IMR-90 (cell line): ENCODE data around the gene FOXN4. TPM values are rescaled to one million over a fixed set of nuclear protein-coding genes. Genes with fewer than 3 reads are reported as not detected.

Experiments
- ATAC-seq: fragments of 200-7000 bp; cut with Tn5 transposase; 2 replicates; pipeline ENCODE4 v1.9.1; 2020; ENCODE audit warnings: low read depth, mild to moderate bottlenecking, moderate library complexity
- BruUV-seq: library from RNA; stranded (reverse); fragments of 400-500 nt; replicated peaks from 2 replicates; lab custom pipeline; 2021; lab: Mats Ljungman, UMichigan
- CTCF ChIA-PET: fragments of 300-600 bp; formaldehyde crosslinking; extraction: SDS; loops from one replicate; lab custom pipeline; 2021; ENCODE audit warnings: antibody characterized with exemption; lab: Yijun Ruan, JAX
- POLR2A ChIA-PET: fragments of 300-600 bp; sonication (Branson Sonifier 250); formaldehyde crosslinking; loops from one replicate; lab custom pipeline; 2022; ENCODE audit warnings: antibody characterized with exemption; ENCODE audit not compliant: unreplicated experiment; lab: Charles Lee
- DNase-seq: peaks from one replicate; pipeline ENCODE4 v3.0.0; 2013
- H2AFZ ChIP-seq: replicated peaks from 2 replicates; pipeline ENCODE3; 2013; ENCODE audit warnings: low read length, mild to moderate bottlenecking; ENCODE audit not compliant: poor library complexity
- H2AK5ac ChIP-seq: 2 replicates; pipeline ENCODE4 v1.6.1; 2013; ENCODE audit warnings: low read depth, low read length, inconsistent platforms
- H2AK9ac ChIP-seq: replicated peaks from 2 replicates; pipeline ENCODE3; 2013; ENCODE audit warnings: mild to moderate bottlenecking, low read depth, low read length, moderate library complexity; ENCODE audit not compliant: poor library complexity
- H2BK120ac ChIP-seq: 2 replicates; pipeline ENCODE4 v1.6.1; 2013; ENCODE audit warnings: low read depth, low read length, inconsistent platforms
- H2BK15ac ChIP-seq: 3 replicates; pipeline ENCODE4 v1.6.1; 2013; ENCODE audit warnings: low read depth, low read length, inconsistent platforms
- H2BK20ac ChIP-seq: 2 replicates; pipeline ENCODE4 v1.6.1; 2013; ENCODE audit warnings: low read depth, mild to moderate bottlenecking, inconsistent platforms, low read length, moderate library complexity
- H2BK5ac ChIP-seq: 2 replicates; pipeline ENCODE4 v1.6.1; 2013; ENCODE audit warnings: mild to moderate bottlenecking, low read depth, low read length, inconsistent platforms; ENCODE audit not compliant: poor library complexity, severe bottlenecking
- H3K14ac ChIP-seq: replicated peaks from 2 replicates; pipeline ENCODE4 v1.6.1; 2013; ENCODE audit warnings: low read depth, low read length, inconsistent platforms
- H3K18ac ChIP-seq: 2 replicates; pipeline ENCODE4 v1.6.1; 2013; ENCODE audit warnings: low read depth, low read length, control low read depth
- H3K23ac ChIP-seq: 2 replicates; pipeline ENCODE4 v1.6.1; 2013; ENCODE audit warnings: low read depth, low read length, inconsistent platforms
- H3K27ac ChIP-seq: 2 replicates; pipeline ENCODE4 v1.5.1; 2013; ENCODE audit warnings: mild to moderate bottlenecking, control low read depth, low read length; ENCODE audit not compliant: insufficient read depth
- H3K27me3 ChIP-seq: 2 replicates; pipeline ENCODE4 v1.6.1; 2013; ENCODE audit warnings: low read length; ENCODE audit not compliant: control insufficient read depth, insufficient read depth
- H3K36me3 ChIP-seq: 2 replicates; pipeline ENCODE4 v1.6.1; 2013; ENCODE audit warnings: low read length, mixed read lengths; ENCODE audit not compliant: control insufficient read depth, insufficient read depth
- H3K4ac ChIP-seq: 2 replicates; pipeline ENCODE4 v1.6.1; 2013; ENCODE audit warnings: low read depth, low read length, inconsistent platforms
- H3K4me1 ChIP-seq: 2 replicates; pipeline ENCODE4 v1.6.1; 2013; ENCODE audit warnings: low read length, mixed read lengths; ENCODE audit not compliant: control insufficient read depth, insufficient read depth
- H3K4me2 ChIP-seq: 2 replicates; pipeline ENCODE4 v1.6.1; 2013; ENCODE audit warnings: low read depth, mild to moderate bottlenecking, control low read depth, low read length, moderate library complexity
- H3K4me3 ChIP-seq: 2 replicates; pipeline ENCODE4 v1.5.1; 2013; ENCODE audit warnings: low read depth, mild to moderate bottlenecking, control low read depth, low read length, moderate library complexity; ENCODE audit not compliant: insufficient read depth
- H3K56ac ChIP-seq: 2 replicates; pipeline ENCODE4 v1.6.1; 2013; ENCODE audit warnings: low read length, inconsistent platforms; ENCODE audit not compliant: insufficient read depth; ENCODE audit errors: extremely low read depth
- H3K79me1 ChIP-seq, 2 experiments: 2 replicates each; pipeline ENCODE4 v1.6.1; 2013; ENCODE audit warnings: low read length in 2 of 2, inconsistent platforms in 1 of 2, low read depth in 1 of 2
- H3K9ac ChIP-seq: 2 replicates; pipeline ENCODE4 v1.6.1; 2013; ENCODE audit warnings: low read depth, low read length, control low read depth
- H3K9me1 ChIP-seq: 2 replicates; pipeline ENCODE4 v1.6.1; 2013; ENCODE audit warnings: low read length, inconsistent platforms; ENCODE audit not compliant: insufficient read depth
- H3K9me3 ChIP-seq: 2 replicates; pipeline ENCODE4 v1.6.1; 2013; ENCODE audit warnings: low read length; ENCODE audit not compliant: control insufficient read depth, insufficient read depth
- H4K20me1 ChIP-seq: 2 replicates; pipeline ENCODE4 v1.6.1; 2013; ENCODE audit warnings: low read length, inconsistent platforms; ENCODE audit not compliant: insufficient read depth
- H4K5ac ChIP-seq: 2 replicates; pipeline ENCODE4 v1.6.1; 2013; ENCODE audit warnings: mild to moderate bottlenecking, low read depth, low read length, control low read depth
- H4K8ac ChIP-seq, 2 experiments: 2 replicates each; pipeline ENCODE4 v1.6.1; 2013; ENCODE audit warnings: low read depth in 2 of 2, low read length in 2 of 2, control low read depth in 1 of 2, inconsistent platforms in 1 of 2
- H4K91ac ChIP-seq: 2 replicates; pipeline ENCODE4 v1.6.1; 2013; ENCODE audit warnings: low read depth, low read length, inconsistent platforms; ENCODE audit not compliant: insufficient read depth
- BHLHE40 ChIP-seq: fragments of 150-350 bp; IDR thresholded peaks from 2 replicates; pipeline ENCODE4 v1.6.1; 2016; ENCODE audit warnings: mild to moderate bottlenecking, low read depth, low read length
- CEBPB ChIP-seq: IDR thresholded peaks from 2 replicates; pipeline ENCODE4 v1.6.1; 2012; ENCODE audit warnings: low read depth, low read length, improper control_type of control experiment
- CHD1 ChIP-seq: IDR thresholded peaks from 2 replicates; pipeline ENCODE4 v1.6.1; 2012; ENCODE audit warnings: low read depth, low read length, improper control_type of control experiment
- FOS ChIP-seq: fragments of 150-350 bp; IDR thresholded peaks from 2 replicates; pipeline ENCODE4 v1.6.1; 2016; ENCODE audit warnings: low read depth, low read length
- MAFK ChIP-seq: IDR thresholded peaks from 2 replicates; pipeline ENCODE4 v1.6.1; 2012; ENCODE audit warnings: low read depth, low read length, improper control_type of control experiment
- MAZ ChIP-seq: IDR thresholded peaks from 2 replicates; pipeline ENCODE4 v1.6.1; 2012; ENCODE audit warnings: low read depth, mild to moderate bottlenecking, low read length, improper control_type of control experiment, moderate library complexity, borderline replicate concordance
- MXI1 ChIP-seq: IDR thresholded peaks from 2 replicates; pipeline ENCODE4 v1.6.1; 2012; ENCODE audit warnings: low read depth, mild to moderate bottlenecking, low read length, moderate library complexity, borderline replicate concordance
- NFE2L2 ChIP-seq: fragments of 150-350 bp; IDR thresholded peaks from 2 replicates; pipeline ENCODE4 v1.6.1; 2016; ENCODE audit warnings: low read depth, mild to moderate bottlenecking, low read length
- POLR2A ChIP-seq: IDR thresholded peaks from 2 replicates; pipeline ENCODE4 v1.6.1; 2012; ENCODE audit warnings: mild to moderate bottlenecking, low read depth, low read length
- RAD21 ChIP-seq: IDR thresholded peaks from 2 replicates; pipeline ENCODE4 v1.6.1; 2012; ENCODE audit warnings: low read length, improper control_type of control experiment
- RCOR1 ChIP-seq: IDR thresholded peaks from 2 replicates; pipeline ENCODE4 v1.6.1; 2012; ENCODE audit warnings: mild to moderate bottlenecking, low read length, improper control_type of control experiment; ENCODE audit not compliant: insufficient replicate concordance
- RFX5 ChIP-seq: IDR thresholded peaks from 2 replicates; pipeline ENCODE4 v1.8.0; 2012; ENCODE audit warnings: low read depth, mild to moderate bottlenecking, low read length, moderate library complexity
- SMC3 ChIP-seq: fragments of 150-350 bp; IDR thresholded peaks from 2 replicates; pipeline ENCODE4 v1.6.1; 2016; ENCODE audit warnings: low read depth, mild to moderate bottlenecking, antibody characterized with exemption, low read length, moderate library complexity
- USF2 ChIP-seq: fragments of 150-350 bp; IDR thresholded peaks from 2 replicates; pipeline ENCODE4 v1.6.1; 2017; ENCODE audit warnings: mild to moderate bottlenecking, antibody characterized with exemption, low read length, low read depth
- WGBS, 2 experiments: methylation state at CpG; one replicate each; pipeline versions ENCODE4 v1.1.5 to v1.1.7; 2013; ENCODE audit warnings: missing lambda C conversion rate in 2 of 2; ENCODE audit not compliant: insufficient read length in 1 of 2; ENCODE audit errors: extremely low coverage in 2 of 2; 5-methylcytosine and 5-hydroxymethylcytosine counted together
- dilution Hi-C: fragments of 300-500 bp; cut with HindIII; formaldehyde crosslinking; loops from one replicate; pipeline ENCODE4 v1.14.3; 2018; ENCODE audit warnings: low sequenced_read_pairs; ENCODE audit not compliant: unreplicated experiment
- in situ Hi-C: fragments of 300-500 bp; cut with MboI; formaldehyde crosslinking; loops from 3 replicates; pipeline ENCODE4 v1.14.3; 2019; ENCODE audit warnings: low sequenced_read_pairs, inconsistent platforms, mixed read lengths
- intact Hi-C: fragments of 100-400 bp; cut with micrococcal nuclease; formaldehyde crosslinking; loops from 2 replicates; pipeline ENCODE4 v1.10.0; 2022
- polyA plus RNA-seq, 3 experiments: library from polyadenylated mRNA; depleted of rRNA; stranded (reverse); fragments of >200 nt; gene quantifications; 2 replicates each; pipeline ENCODE4 v1.2.3, GENCODE V29; 2012; ENCODE audit warnings: low replicate concordance in 1 of 3
- total RNA-seq: library from RNA; depleted of rRNA; stranded (reverse); fragments of >200 nt; gene quantifications from 2 replicates; pipeline ENCODE4 v1.2.3, GENCODE V29; 2012
- TF ChIP-seq, protein P1 (sequence below): conservative IDR thresholded peaks from 2 replicates; pipeline ENCODE4 v1.5.1; 2012; ENCODE audit warnings: mild to moderate bottlenecking, low read depth, low read length, improper control_type of control experiment
- TF ChIP-seq, protein P2 (sequence below): fragments of 150-350 bp; IDR thresholded peaks from 2 replicates; pipeline ENCODE4 v1.6.1; 2016; ENCODE audit warnings: low read depth, mild to moderate bottlenecking, low read length, moderate library complexity, borderline replicate concordance

The FOXN4 gene
- total and polyA plus RNA-seq, 2 of the 4 experiments (the other 2 are of a cell fraction): not detected

DNA sequence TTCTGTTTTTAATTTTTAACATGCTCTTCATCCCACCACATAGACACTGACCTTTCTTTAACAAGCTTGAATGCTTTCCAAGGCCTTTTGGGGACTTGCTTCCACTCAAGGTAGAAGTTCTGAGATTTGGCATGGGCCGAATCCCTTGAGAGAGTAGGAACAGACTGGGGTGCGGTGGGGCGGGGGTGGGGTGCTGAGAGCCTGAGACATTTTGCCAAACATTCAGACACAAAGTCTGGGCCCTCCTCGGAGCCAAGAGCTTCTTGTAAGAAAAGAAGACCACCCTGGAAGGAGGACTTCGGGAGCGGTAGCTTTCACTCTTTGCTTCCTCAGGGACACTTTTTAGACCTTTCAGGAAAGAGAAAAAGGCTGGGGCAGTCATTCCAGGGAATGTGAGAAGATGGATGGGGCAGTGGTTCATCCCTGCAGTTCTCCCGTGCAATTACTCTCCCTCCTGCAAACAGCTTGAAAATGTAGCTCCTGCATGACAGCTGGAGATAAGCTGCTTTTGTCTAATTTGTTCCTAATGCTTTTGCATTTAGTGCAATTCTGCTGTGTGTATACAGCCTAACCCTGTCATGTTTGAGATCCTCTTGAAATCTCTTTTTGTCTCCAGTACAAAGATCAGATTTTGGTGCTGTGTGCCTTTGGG, 22.3 kb upstream of the FOXN4 start:
- DNase-seq (no peak), ATAC-seq (no peak)
- Histone ChIP-seq H3K79me1 (no peaks in the 10 kb centered on the region), H3K27ac (no peak overlapping the region), H4K5ac (no peak overlapping the region), H2BK120ac (no peak overlapping the region), H4K20me1 (no peaks in the 10 kb centered on the region), H3K36me3 (no peaks in the 10 kb centered on the region), H3K4me1 (no peaks in the 10 kb centered on the region), H3K4me3 (no peak overlapping the region), H3K14ac (no peak overlapping the region), H3K56ac (no peak overlapping the region), H2AK5ac (no peak overlapping the region), H2AK9ac (no peak overlapping the region), H3K9me1 (no peaks in the 10 kb centered on the region), H4K8ac (no peak overlapping the region), H4K91ac (no peak overlapping the region), H2BK20ac (no peak overlapping the region), H3K4ac (no peak overlapping the region), H3K27me3 (peaks cover 12% of the 10 kb centered on the region), H3K4me2 (no peak overlapping the region), H2BK15ac (no peak overlapping the region), H3K9ac (no peak overlapping the region), H2AFZ (no peak overlapping the region), H3K23ac (no peak overlapping the region), H3K9me3 (no peaks in the 10 kb centered on the region), H3K18ac (no peak overlapping the region), H2BK5ac (no peak overlapping the region)
- ChIA-PET CTCF (interaction anchor here (0.9 kb wide), 1 partner anchor 220 kb away, joined by 3 read pairs; no protein-coding TSS in a partner anchor), POLR2A (no interaction called here)
- no TSS peak for BruUV-seq
- TF ChIP-seq NFE2L2: no peak
- TF ChIP-seq BHLHE40: no peak
- no peak for TF ChIP-seq USF2
- TF ChIP-seq MAZ: no peak
- TF ChIP-seq, protein P1, sequence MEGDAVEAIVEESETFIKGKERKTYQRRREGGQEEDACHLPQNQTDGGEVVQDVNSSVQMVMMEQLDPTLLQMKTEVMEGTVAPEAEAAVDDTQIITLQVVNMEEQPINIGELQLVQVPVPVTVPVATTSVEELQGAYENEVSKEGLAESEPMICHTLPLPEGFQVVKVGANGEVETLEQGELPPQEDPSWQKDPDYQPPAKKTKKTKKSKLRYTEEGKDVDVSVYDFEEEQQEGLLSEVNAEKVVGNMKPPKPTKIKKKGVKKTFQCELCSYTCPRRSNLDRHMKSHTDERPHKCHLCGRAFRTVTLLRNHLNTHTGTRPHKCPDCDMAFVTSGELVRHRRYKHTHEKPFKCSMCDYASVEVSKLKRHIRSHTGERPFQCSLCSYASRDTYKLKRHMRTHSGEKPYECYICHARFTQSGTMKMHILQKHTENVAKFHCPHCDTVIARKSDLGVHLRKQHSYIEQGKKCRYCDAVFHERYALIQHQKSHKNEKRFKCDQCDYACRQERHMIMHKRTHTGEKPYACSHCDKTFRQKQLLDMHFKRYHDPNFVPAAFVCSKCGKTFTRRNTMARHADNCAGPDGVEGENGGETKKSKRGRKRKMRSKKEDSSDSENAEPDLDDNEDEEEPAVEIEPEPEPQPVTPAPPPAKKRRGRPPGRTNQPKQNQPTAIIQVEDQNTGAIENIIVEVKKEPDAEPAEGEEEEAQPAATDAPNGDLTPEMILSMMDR: no peak
- no peak for TF ChIP-seq MXI1
- TF ChIP-seq RAD21: no peak
- no peak for TF ChIP-seq CEBPB
- TF ChIP-seq SMC3: no peak
- no peak for TF ChIP-seq RFX5
- TF ChIP-seq CHD1: no peak
- no peak for TF ChIP-seq POLR2A
- TF ChIP-seq FOS: no peak
- TF ChIP-seq MAFK: no peak
- TF ChIP-seq RCOR1: no peak
- TF ChIP-seq, protein P2, sequence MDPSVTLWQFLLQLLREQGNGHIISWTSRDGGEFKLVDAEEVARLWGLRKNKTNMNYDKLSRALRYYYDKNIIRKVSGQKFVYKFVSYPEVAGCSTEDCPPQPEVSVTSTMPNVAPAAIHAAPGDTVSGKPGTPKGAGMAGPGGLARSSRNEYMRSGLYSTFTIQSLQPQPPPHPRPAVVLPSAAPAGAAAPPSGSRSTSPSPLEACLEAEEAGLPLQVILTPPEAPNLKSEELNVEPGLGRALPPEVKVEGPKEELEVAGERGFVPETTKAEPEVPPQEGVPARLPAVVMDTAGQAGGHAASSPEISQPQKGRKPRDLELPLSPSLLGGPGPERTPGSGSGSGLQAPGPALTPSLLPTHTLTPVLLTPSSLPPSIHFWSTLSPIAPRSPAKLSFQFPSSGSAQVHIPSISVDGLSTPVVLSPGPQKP: no peak
- dilution Hi-C loops: no loop called here
- intact Hi-C loops: loop anchor here (2.0 kb wide), 1 partner anchor 45 kb away; no protein-coding TSS in a partner anchor
- no CpG with 5 or more reads among the region's 7 CpGs for WGBS, 2 experiments
- in situ Hi-C loops: no loop called here
